ENCODE results near the gene KLHL35. TPM values are rescaled to one million over a fixed set of nuclear protein-coding genes. Genes with fewer than 3 reads are reported as not detected.

KLHL35 gene, protein sequence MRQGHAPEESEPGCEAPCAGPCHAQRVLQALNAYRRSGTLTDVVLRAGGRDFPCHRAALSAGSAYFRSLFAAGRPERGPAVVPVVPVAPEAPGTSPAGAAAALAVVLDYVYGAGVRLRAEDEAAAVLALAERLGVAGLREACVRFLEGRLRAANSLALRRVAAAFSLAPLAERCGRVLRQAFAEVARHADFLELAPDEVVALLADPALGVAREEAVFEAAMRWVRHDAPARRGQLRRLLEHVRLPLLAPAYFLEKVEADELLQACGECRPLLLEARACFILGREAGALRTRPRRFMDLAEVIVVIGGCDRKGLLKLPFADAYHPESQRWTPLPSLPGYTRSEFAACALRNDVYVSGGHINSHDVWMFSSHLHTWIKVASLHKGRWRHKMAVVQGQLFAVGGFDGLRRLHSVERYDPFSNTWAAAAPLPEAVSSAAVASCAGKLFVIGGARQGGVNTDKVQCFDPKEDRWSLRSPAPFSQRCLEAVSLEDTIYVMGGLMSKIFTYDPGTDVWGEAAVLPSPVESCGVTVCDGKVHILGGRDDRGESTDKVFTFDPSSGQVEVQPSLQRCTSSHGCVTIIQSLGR
- 1 to 10 TPM in 1 of 2 donors, under 1 TPM in 1; 0.20 to 1.4 TPM for total RNA-seq

DNA sequence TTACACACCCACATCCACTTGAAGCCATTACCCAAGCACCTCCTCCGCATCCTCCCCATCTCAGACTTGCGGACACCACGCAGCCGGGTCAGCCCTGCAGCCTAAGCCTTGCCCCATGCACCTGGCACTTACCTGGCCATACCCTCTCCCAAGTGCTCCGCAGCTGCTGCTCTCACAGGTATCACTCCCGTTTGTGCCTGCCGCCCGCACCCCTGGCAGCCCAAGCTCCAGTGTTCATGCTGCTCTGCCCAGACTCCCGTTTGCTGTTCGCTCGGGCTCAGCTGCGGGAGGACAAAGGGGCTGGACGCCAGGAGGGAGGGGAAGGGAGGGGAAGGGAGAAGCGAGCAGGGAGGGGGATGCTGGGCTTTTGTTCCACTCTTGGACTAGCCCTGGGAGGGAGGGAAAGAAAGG, at the start of gene KLHL35:
Gene KLHL35, minus strand, starts transcription at position 293 of the 411 bp plus-strand sequence. CDS start 2,574 bp downstream, outside the sequence.
- TF ChIP-seq, protein P1, sequence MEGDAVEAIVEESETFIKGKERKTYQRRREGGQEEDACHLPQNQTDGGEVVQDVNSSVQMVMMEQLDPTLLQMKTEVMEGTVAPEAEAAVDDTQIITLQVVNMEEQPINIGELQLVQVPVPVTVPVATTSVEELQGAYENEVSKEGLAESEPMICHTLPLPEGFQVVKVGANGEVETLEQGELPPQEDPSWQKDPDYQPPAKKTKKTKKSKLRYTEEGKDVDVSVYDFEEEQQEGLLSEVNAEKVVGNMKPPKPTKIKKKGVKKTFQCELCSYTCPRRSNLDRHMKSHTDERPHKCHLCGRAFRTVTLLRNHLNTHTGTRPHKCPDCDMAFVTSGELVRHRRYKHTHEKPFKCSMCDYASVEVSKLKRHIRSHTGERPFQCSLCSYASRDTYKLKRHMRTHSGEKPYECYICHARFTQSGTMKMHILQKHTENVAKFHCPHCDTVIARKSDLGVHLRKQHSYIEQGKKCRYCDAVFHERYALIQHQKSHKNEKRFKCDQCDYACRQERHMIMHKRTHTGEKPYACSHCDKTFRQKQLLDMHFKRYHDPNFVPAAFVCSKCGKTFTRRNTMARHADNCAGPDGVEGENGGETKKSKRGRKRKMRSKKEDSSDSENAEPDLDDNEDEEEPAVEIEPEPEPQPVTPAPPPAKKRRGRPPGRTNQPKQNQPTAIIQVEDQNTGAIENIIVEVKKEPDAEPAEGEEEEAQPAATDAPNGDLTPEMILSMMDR (IDR thresholded peaks at IDR 0.05) = no peak
- DNase-seq (ENCODE audit: low spot score) = no peak
- Histone ChIP-seq H3K4me3 (no peak within 1 kb of the TSS), H3K27ac (no peak within 1 kb of the TSS), H3K9me3 (peaks cover 0 to 6% of the 10 kb centered on the region in 2 donors), H3K36me3 (no peaks in the 10 kb centered on the region), H3K4me1 (peaks cover 0 to 12% of the 10 kb centered on the region in 2 donors), H3K27me3 (peaks cover 0 to 9% of the 10 kb centered on the region in 2 donors)

DNA sequence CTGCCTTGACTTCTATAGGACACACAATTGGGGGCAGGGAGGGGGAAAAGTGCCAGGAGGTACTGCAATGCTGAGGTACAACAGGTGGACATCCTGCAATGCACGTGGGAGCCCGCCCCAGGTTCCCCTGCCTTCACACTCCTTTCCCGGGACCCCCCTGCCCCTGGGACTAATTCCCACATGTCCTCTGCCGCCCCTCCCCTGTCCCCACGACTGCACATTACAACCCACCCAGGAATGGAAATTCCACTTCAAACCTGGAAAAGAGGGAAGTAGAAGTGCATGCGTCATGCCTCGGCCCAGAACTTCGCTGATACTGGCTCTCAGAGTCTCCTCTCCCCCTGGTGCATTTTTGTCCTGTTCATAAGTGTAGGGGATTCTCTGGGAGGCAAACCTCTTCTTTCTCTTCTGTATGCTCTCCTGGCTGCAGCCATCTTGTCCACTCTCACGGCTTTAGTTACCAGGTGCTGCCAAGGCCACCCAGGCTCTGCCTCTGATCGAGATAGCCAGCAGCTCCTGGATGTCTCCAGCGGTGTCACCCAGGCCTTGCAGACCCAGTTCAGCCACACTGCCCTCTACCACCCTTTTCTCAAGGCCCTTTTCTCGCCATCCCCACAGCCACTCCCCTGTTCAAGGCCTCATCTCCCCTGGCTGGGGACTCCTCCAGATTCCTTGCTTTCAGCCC, 49.1 kb upstream of the KLHL35 start:
- Histone ChIP-seq H3K36me3 (no peaks in the 10 kb centered on the region), H3K27ac (no peak overlapping the region), H3K4me1 (peaks cover 0 to 2% of the 10 kb centered on the region in 2 donors), H3K4me3 (no peak overlapping the region), H3K9me3 (no peaks in the 10 kb centered on the region), H3K27me3 (no peaks in the 10 kb centered on the region)
- DNase-seq (ENCODE audit: low spot score) = no peak
- TF ChIP-seq, protein P1 (IDR thresholded peaks at IDR 0.05) = no peak

DNA sequence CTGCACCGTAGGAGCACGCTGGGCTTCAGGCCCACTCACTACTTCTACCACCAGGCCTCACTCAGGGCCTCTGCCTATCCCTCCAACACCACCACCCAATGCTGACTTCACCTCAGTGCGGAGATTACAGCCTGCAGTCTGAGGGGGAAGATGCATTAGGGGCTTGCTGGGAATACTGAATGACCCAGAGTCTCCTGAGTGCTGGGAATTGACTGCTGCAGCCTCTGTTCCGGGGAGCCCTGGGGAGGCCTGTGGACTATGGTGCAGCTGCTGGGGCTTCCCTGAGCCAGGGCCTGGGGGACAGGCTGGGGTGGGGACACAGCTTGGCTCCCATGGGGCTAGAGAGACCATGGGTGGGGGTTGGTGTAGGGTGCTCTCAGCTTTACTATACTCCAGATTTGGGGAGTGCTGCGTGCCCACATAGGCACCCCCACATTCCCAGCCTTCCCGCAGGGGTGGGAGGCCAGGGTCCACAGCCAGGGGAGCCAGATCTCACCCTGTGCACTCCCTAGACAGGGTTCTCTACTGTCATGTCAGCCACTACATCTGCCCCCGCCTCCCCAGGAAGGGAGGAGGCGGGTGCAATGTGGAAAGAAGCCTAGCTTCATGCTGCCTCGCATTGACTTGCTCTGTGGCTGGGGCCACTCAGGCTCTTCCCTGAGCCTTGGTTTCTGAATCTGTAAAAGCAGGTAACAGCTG, 48.4 kb upstream of the KLHL35 start:
- TF ChIP-seq, protein P1 (IDR thresholded peaks at IDR 0.05) = no peak
- DNase-seq (ENCODE audit: low spot score) = no peak
- H3K27ac ChIP-seq = no peak overlapping the region
- no peaks in the 10 kb centered on the region for H3K9me3 ChIP-seq
- no peaks in the 10 kb centered on the region for H3K27me3 ChIP-seq
- H3K36me3 ChIP-seq = no peaks in the 10 kb centered on the region
- H3K4me3 ChIP-seq = no peak overlapping the region
- peaks cover 0 to 8% of the 10 kb centered on the region in 2 donors for H3K4me1 ChIP-seq

DNA sequence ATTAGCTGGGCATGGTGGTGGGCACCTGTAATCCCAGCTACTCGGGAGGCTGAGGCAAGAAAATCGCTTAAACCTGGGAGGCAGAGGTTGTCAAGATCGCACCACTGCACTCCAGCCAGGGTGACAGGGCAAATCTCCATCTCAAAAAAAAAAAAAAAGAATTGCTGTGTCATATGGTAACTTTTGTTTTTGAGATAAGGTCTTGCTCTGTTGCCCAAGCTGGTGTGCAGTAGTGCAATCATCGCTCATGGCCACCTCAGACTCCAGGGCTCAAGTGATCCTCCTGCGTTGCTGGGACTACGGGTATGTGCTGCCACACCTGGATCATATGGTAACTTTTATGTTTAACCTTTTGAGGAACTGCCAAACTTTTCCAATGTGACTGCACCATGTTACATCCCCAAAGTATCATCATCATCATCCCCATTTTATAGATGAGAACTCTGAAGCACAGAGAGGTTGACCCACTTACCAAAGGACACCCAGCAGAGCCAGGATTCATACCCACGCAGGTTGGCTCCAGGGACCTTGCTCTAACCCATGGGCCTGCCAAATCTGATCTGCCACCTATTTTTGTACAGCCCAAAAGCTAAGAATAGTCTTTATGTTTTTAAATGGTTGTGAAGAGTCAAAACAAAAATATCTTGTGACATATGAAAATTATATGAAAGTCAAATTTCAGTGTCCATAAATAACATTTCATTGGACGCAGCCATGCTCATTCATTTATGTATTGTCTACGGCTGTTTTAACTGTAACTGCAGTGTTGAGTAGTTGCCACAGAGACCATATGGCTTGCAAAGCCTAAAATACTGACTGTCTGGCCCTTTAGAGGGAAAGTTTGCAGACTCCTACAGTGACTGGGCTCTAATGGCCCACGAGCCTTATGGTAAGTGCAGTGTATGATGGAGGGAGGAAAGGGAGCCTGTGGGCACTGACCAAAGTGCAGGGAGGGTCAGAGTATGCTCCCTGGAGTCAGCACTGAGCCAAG, 47.5 kb upstream of the KLHL35 start:
- H3K27me3 ChIP-seq = no peaks in the 10 kb centered on the region
- H3K9me3 ChIP-seq = no peaks in the 10 kb centered on the region
- no peaks in the 10 kb centered on the region for H3K36me3 ChIP-seq
- no peak for DNase-seq (ENCODE audit: low spot score)
- peaks cover 0 to 17% of the 10 kb centered on the region in 2 donors for H3K4me1 ChIP-seq
- TF ChIP-seq, protein P1 (IDR thresholded peaks at IDR 0.05) = no peak
- H3K27ac ChIP-seq = no peak overlapping the region
- no peak overlapping the region for H3K4me3 ChIP-seq

Data from right atrium auricular region (tissue), 2 donors.